NB4 (cell line): Measurements from ENCODE around the gene FSD1.

ENCODE experiments used
- DNase-seq: peaks from one replicate; pipeline ENCODE4 v3.0.0; 2010; ENCODE audit warnings: low read depth
- H3K4me3 ChIP-seq: one replicate; pipeline ENCODE4 v1.5.1; 2011; ENCODE audit warnings: mild to moderate bottlenecking, low read depth, low read length, moderate library complexity
- CTCF ChIP-seq: IDR thresholded peaks from one replicate; pipeline ENCODE4 v1.5.1; 2012; ENCODE audit warnings: low read depth, low read length
- MAX ChIP-seq: IDR thresholded peaks from 2 replicates; pipeline ENCODE4 v1.6.1; 2011; ENCODE audit warnings: low read depth, low read length
- MYC ChIP-seq: IDR thresholded peaks from 2 replicates; pipeline ENCODE4 v1.6.1; 2011; ENCODE audit warnings: low read depth, low read length
- POLR2A ChIP-seq: IDR thresholded peaks from 2 replicates; pipeline ENCODE4 v1.6.1; 2011; ENCODE audit warnings: mild to moderate bottlenecking; ENCODE audit not compliant: insufficient read length; ENCODE audit errors: extremely low read depth

The FSD1 gene

GRCh38 chr19:4310247-4311121 is 6.1 kb downstream of the FSD1 start:
- H3K4me3 ChIP-seq: no peak overlapping the region
- DNase-seq: no peak
- TF ChIP-seq MAX: no peak
- no peak for TF ChIP-seq POLR2A
- no peak for TF ChIP-seq MYC

- no peak for DNase-seq
- TF ChIP-seq POLR2A (no peak), CTCF (no peak), MAX (no peak), MYC (no peak)
- no peak overlapping the region for H3K4me3 ChIP-seq
Measured at GRCh38 chr19:4313847-4314490, 9.6 kb downstream of the FSD1 start.

GRCh38 chr19:4316956-4317355 is 12.6 kb downstream of the FSD1 start:
- no peak for TF ChIP-seq MAX
- TF ChIP-seq MYC: no peak
- TF ChIP-seq POLR2A: no peak
- no peak for TF ChIP-seq CTCF
- DNase-seq: no peak
- H3K4me3 ChIP-seq: no peak overlapping the region

GRCh38 chr19:4318460-4318859 is 14.1 kb downstream of the FSD1 start:
- no peak for DNase-seq
- TF ChIP-seq MAX: no peak
- no peak for TF ChIP-seq CTCF
- no peak for TF ChIP-seq MYC
- TF ChIP-seq POLR2A: no peak
- H3K4me3 ChIP-seq: no peak overlapping the region

GRCh38 chr19:4319067-4319718 is 14.8 kb downstream of the FSD1 start:
- DNase-seq: no peak
- no peak for TF ChIP-seq MYC
- H3K4me3 ChIP-seq: no peak overlapping the region

GRCh38 chr19:4320419-4320818 is 16.0 kb downstream of the FSD1 start:
- H3K4me3 ChIP-seq: no peak overlapping the region
- TF ChIP-seq MYC (no peak), POLR2A (no peak), CTCF (no peak), MAX (no peak)
- no peak for DNase-seq
